Subcutaneous preadipocyte (primary cell): Measurements from ENCODE around the gene OR8G5. TPM values are rescaled to one million over a fixed set of nuclear protein-coding genes. Genes with fewer than 3 reads are reported as not detected.

Source experiments
- total RNA-seq: library from RNA; depleted of rRNA; stranded (reverse); fragments of >200 nt; gene quantifications from 2 replicates; pipeline ENCODE4 v1.2.3, GENCODE V29; 2012

The OR8G5 gene, protein sequence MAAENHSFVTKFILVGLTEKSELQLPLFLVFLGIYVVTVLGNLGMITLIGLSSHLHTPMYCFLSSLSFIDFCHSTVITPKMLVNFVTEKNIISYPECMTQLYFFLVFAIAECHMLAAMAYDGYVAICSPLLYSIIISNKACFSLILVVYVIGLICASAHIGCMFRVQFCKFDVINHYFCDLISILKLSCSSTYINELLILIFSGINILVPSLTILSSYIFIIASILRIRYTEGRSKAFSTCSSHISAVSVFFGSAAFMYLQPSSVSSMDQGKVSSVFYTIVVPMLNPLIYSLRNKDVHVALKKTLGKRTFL
- total RNA-seq, result not detected in 2 replicates

DNA sequence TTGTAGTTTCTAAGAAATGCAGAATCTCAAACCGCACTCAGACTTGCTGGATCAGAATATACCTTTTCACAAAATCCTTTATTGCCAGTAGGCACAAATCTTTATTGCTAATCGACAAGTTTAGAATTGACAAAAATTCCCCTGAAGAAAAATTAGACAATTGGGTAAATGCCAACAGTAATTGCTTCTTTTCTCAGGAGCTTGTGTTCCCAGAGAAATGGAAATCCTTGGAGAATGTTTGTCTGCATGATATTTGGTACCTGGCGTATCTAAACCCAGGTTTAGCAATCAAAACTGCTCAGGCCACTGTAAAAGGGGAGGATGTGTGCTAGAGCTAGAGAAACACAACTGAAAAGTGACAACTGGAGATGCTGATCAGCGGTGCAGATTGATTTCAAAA lies at the start of gene OR8G5:
Gene OR8G5 (plus strand): TSS at position 301 of the 400 bp plus-strand sequence. CDS start 8,556 bp downstream, outside the sequence.

GRCh38 chr11:124240621-124241397 lies 15.4 kb upstream of the OR8G5 start, which contains the start of gene OR8G1:
OR8G1 (plus strand) TSS chr11:124241095; CDS start chr11:124249676, 8,581 bp downstream.

GRCh38 chr11:124313849-124314248 lies 57.7 kb downstream of the OR8G5 start, which contains the start of gene OR8D1:
OR8D1 (minus strand) TSS chr11:124313949; CDS start chr11:124310766, 3,183 bp downstream.

Other genes with a start within 250 kb of the OR8G5 start
- gene OR10G4, start 243.4 kb upstream of the OR8G5 start, total RNA-seq, result not detected in 2 replicates
- gene OR10G9, start 233.4 kb upstream of the OR8G5 start, total RNA-seq, result not detected in 2 replicates
- not detected in 2 replicates for gene OR10G8, start 229.6 kb upstream of the OR8G5 start, total RNA-seq
- gene OR10G7, start 215.1 kb upstream of the OR8G5 start, total RNA-seq, result not detected in 2 replicates
- gene VWA5A, start 140.9 kb upstream of the OR8G5 start, total RNA-seq, result 4.7 and 9.9 TPM in 2 replicates
- gene OR10D3, start 73.0 kb upstream of the OR8G5 start, total RNA-seq, result not detected in 2 replicates
- not detected in 2 replicates for gene OR8G1, start 15.3 kb upstream of the OR8G5 start, total RNA-seq
- not detected in 2 replicates for gene OR8D1, start 57.6 kb downstream of the OR8G5 start, total RNA-seq
- gene OR8D2, start 63.8 kb downstream of the OR8G5 start, total RNA-seq, result not detected in 2 replicates
- not detected in 2 replicates for gene OR8B2, start 128.1 kb downstream of the OR8G5 start, total RNA-seq
- gene OR8B3, start 142.6 kb downstream of the OR8G5 start, total RNA-seq, result not detected in 2 replicates
- gene OR8B4, start 168.5 kb downstream of the OR8G5 start, total RNA-seq, result not detected in 2 replicates
- not detected in 2 replicates for gene OR8B8, start 189.3 kb downstream of the OR8G5 start, total RNA-seq